ENCODE measurements around the gene HECW1.

HECW1 gene

GRCh38 chr7:43444711-43445578, 332.5 kb downstream of the HECW1 start:
- CTCF ChIA-PET = interaction anchor here (1.5 to 7.3 kb wide), 3 partner anchors 11 to 504 kb away, joined by 3 to 66 read pairs (median 6); no protein-coding TSS in a partner anchor
- WGBS (ENCODE audit: insufficient coverage) = 96% methylated on average over 72 of the region's 72 CpGs
- POLR2A ChIA-PET = no interaction called here
- DNase-seq = no peak
- Histone ChIP-seq H3K4me3 (ENCODE audit: control insufficient read depth in 1 of 7, extremely low read depth in 1 of 7, insufficient read depth in 4 of 7, low read depth in 2 of 7, low read length in 6 of 7) (no peak overlapping the region), H3K27ac (ENCODE audit: insufficient read depth in 1 of 2, low read depth in 1 of 2, low read length in 2 of 2, poor library complexity in 1 of 2, severe bottlenecking in 2 of 2) (no peak overlapping the region), H3K4me1 (ENCODE audit: control extremely low read depth in 1 of 4, control insufficient read depth in 4 of 4, insufficient read depth in 4 of 4, low read length in 3 of 4) (no peaks in the 10 kb centered on the region), H3K36me3 (ENCODE audit: control insufficient read depth in 4 of 4, insufficient read depth in 4 of 4, low read length in 3 of 4) (no peaks in the 10 kb centered on the region), H3K9me3 (ENCODE audit: control extremely low read depth in 1 of 5, control insufficient read depth in 4 of 5, insufficient read depth in 2 of 5, low read depth in 1 of 5, low read length in 4 of 5) (no peaks in the 10 kb centered on the region), H3K27me3 (replicated peaks in 2 of 5; ENCODE audit: control insufficient read depth in 4 of 5, insufficient read depth in 5 of 5, low read length in 4 of 5) (peaks cover 0 to 2% (median 0%) of the 10 kb centered on the region in 5 experiments)

GRCh38 chr7:43449577-43449976, 337.1 kb downstream of the HECW1 start:
- CTCF ChIA-PET = interaction anchor here (0.6 kb wide), 1 partner anchor 419 kb away, joined by 4 read pairs; no protein-coding TSS in a partner anchor
- Histone ChIP-seq H3K4me3 (ENCODE audit: control insufficient read depth in 1 of 7, extremely low read depth in 1 of 7, insufficient read depth in 4 of 7, low read depth in 2 of 7, low read length in 6 of 7) (no peak overlapping the region), H3K27ac (ENCODE audit: insufficient read depth in 1 of 2, low read depth in 1 of 2, low read length in 2 of 2, poor library complexity in 1 of 2, severe bottlenecking in 2 of 2) (no peak overlapping the region), H3K36me3 (ENCODE audit: control insufficient read depth in 4 of 4, insufficient read depth in 4 of 4, low read length in 3 of 4) (no peaks in the 10 kb centered on the region), H3K27me3 (replicated peaks in 2 of 5; ENCODE audit: control insufficient read depth in 4 of 5, insufficient read depth in 5 of 5, low read length in 4 of 5) (peaks cover 0 to 2% (median 0%) of the 10 kb centered on the region in 5 experiments), H3K4me1 (ENCODE audit: control extremely low read depth in 1 of 4, control insufficient read depth in 4 of 4, insufficient read depth in 4 of 4, low read length in 3 of 4) (no peaks in the 10 kb centered on the region), H3K9me3 (ENCODE audit: control extremely low read depth in 1 of 5, control insufficient read depth in 4 of 5, insufficient read depth in 2 of 5, low read depth in 1 of 5, low read length in 4 of 5) (no peaks in the 10 kb centered on the region)
- POLR2A ChIA-PET = no interaction called here
- DNase-seq = no peak
- WGBS (ENCODE audit: insufficient coverage) = 100% methylated on average over 1 of the region's 3 CpGs

- CTCF ChIA-PET = no interaction called here
- Histone ChIP-seq H3K27me3 (replicated peaks in 2 of 5; ENCODE audit: control insufficient read depth in 4 of 5, insufficient read depth in 5 of 5, low read length in 4 of 5) (peaks cover 0 to 2% (median 0%) of the 10 kb centered on the region in 5 experiments), H3K27ac (ENCODE audit: insufficient read depth in 1 of 2, low read depth in 1 of 2, low read length in 2 of 2, poor library complexity in 1 of 2, severe bottlenecking in 2 of 2) (no peak overlapping the region), H3K4me3 (ENCODE audit: control insufficient read depth in 1 of 7, extremely low read depth in 1 of 7, insufficient read depth in 4 of 7, low read depth in 2 of 7, low read length in 6 of 7) (no peak overlapping the region), H3K9me3 (ENCODE audit: control extremely low read depth in 1 of 5, control insufficient read depth in 4 of 5, insufficient read depth in 2 of 5, low read depth in 1 of 5, low read length in 4 of 5) (no peaks in the 10 kb centered on the region), H3K36me3 (ENCODE audit: control insufficient read depth in 4 of 4, insufficient read depth in 4 of 4, low read length in 3 of 4) (no peaks in the 10 kb centered on the region), H3K4me1 (ENCODE audit: control extremely low read depth in 1 of 4, control insufficient read depth in 4 of 4, insufficient read depth in 4 of 4, low read length in 3 of 4) (no peaks in the 10 kb centered on the region)
- no peak for DNase-seq
- WGBS (ENCODE audit: insufficient coverage) = 100% methylated on average over 3 of the region's 3 CpGs
- POLR2A ChIA-PET = no interaction called here
Observed at GRCh38 chr7:43450894-43451293, 338.4 kb downstream of the HECW1 start.

- no peaks in the 10 kb centered on the region for H3K27me3 ChIP-seq (replicated peaks in 2 of 5; ENCODE audit: control insufficient read depth in 4 of 5, insufficient read depth in 5 of 5, low read length in 4 of 5)
- peak overlapping the region in 1 of 7 experiments; percentile 49 for H3K4me3 ChIP-seq (ENCODE audit: control insufficient read depth in 1 of 7, extremely low read depth in 1 of 7, insufficient read depth in 4 of 7, low read depth in 2 of 7, low read length in 6 of 7)
- H3K36me3 ChIP-seq (ENCODE audit: control insufficient read depth in 4 of 4, insufficient read depth in 4 of 4, low read length in 3 of 4) = no peaks in the 10 kb centered on the region
- POLR2A ChIA-PET = interaction anchor here (0.6 kb wide), 1 partner anchor 523 kb away, joined by 4 read pairs; the partner anchor contains the start of genes MRPL32 and PSMA2
- H3K27ac ChIP-seq (ENCODE audit: insufficient read depth in 1 of 2, low read depth in 1 of 2, low read length in 2 of 2, poor library complexity in 1 of 2, severe bottlenecking in 2 of 2) = no peak overlapping the region
- no peaks in the 10 kb centered on the region for H3K9me3 ChIP-seq (ENCODE audit: control extremely low read depth in 1 of 5, control insufficient read depth in 4 of 5, insufficient read depth in 2 of 5, low read depth in 1 of 5, low read length in 4 of 5)
- no peaks in the 10 kb centered on the region for H3K4me1 ChIP-seq (ENCODE audit: control extremely low read depth in 1 of 4, control insufficient read depth in 4 of 4, insufficient read depth in 4 of 4, low read length in 3 of 4)
- 56% methylated on average over 4 of the region's 8 CpGs for WGBS (ENCODE audit: insufficient coverage)
- peak; percentile 50 to 66 (median 64) for DNase-seq
- CTCF ChIA-PET = interaction anchor here (0.5 to 7.4 kb wide), 11 partner anchors 8 to 519 kb away, joined by 3 to 66 read pairs (median 4); partner anchors contain the start of gene STK17A
Observed at GRCh38 chr7:43454936-43455518, 342.6 kb downstream of the HECW1 start.

- DNase-seq = no peak
- ChIA-PET CTCF (interaction anchor here (0.8 to 7.4 kb wide), 5 partner anchors 14 to 243 kb away, joined by 3 to 66 read pairs (median 4); partner anchors contain the start of gene STK17A), POLR2A (no interaction called here)
- 91% methylated on average over 13 of the region's 14 CpGs for WGBS (ENCODE audit: insufficient coverage)
- Histone ChIP-seq H3K27me3 (replicated peaks in 2 of 5; ENCODE audit: control insufficient read depth in 4 of 5, insufficient read depth in 5 of 5, low read length in 4 of 5) (no peaks in the 10 kb centered on the region), H3K36me3 (ENCODE audit: control insufficient read depth in 4 of 4, insufficient read depth in 4 of 4, low read length in 3 of 4) (no peaks in the 10 kb centered on the region), H3K4me3 (ENCODE audit: control insufficient read depth in 1 of 7, extremely low read depth in 1 of 7, insufficient read depth in 4 of 7, low read depth in 2 of 7, low read length in 6 of 7) (no peak overlapping the region), H3K27ac (ENCODE audit: insufficient read depth in 1 of 2, low read depth in 1 of 2, low read length in 2 of 2, poor library complexity in 1 of 2, severe bottlenecking in 2 of 2) (no peak overlapping the region), H3K4me1 (ENCODE audit: control extremely low read depth in 1 of 4, control insufficient read depth in 4 of 4, insufficient read depth in 4 of 4, low read length in 3 of 4) (no peaks in the 10 kb centered on the region), H3K9me3 (ENCODE audit: control extremely low read depth in 1 of 5, control insufficient read depth in 4 of 5, insufficient read depth in 2 of 5, low read depth in 1 of 5, low read length in 4 of 5) (no peaks in the 10 kb centered on the region)
Observed at GRCh38 chr7:43456200-43456599, 343.8 kb downstream of the HECW1 start.

GRCh38 chr7:43458330-43459018, 346.0 kb downstream of the HECW1 start:
- ChIA-PET CTCF (interaction anchor here (1.4 to 7.4 kb wide), 2 partner anchors 17 to 124 kb away, joined by 3 to 66 read pairs; partner anchors contain the start of gene STK17A), POLR2A (no interaction called here)
- no peaks in the 10 kb centered on the region for H3K27me3 ChIP-seq (replicated peaks in 2 of 5; ENCODE audit: control insufficient read depth in 4 of 5, insufficient read depth in 5 of 5, low read length in 4 of 5)
- H3K27ac ChIP-seq (ENCODE audit: insufficient read depth in 1 of 2, low read depth in 1 of 2, low read length in 2 of 2, poor library complexity in 1 of 2, severe bottlenecking in 2 of 2) = no peak overlapping the region
- no peak overlapping the region for H3K4me3 ChIP-seq (ENCODE audit: control insufficient read depth in 1 of 7, extremely low read depth in 1 of 7, insufficient read depth in 4 of 7, low read depth in 2 of 7, low read length in 6 of 7)
- H3K9me3 ChIP-seq (ENCODE audit: control extremely low read depth in 1 of 5, control insufficient read depth in 4 of 5, insufficient read depth in 2 of 5, low read depth in 1 of 5, low read length in 4 of 5) = no peaks in the 10 kb centered on the region
- H3K36me3 ChIP-seq (ENCODE audit: control insufficient read depth in 4 of 4, insufficient read depth in 4 of 4, low read length in 3 of 4) = no peaks in the 10 kb centered on the region
- 86% methylated on average over 3 of the region's 4 CpGs for WGBS (ENCODE audit: insufficient coverage)
- H3K4me1 ChIP-seq (ENCODE audit: control extremely low read depth in 1 of 4, control insufficient read depth in 4 of 4, insufficient read depth in 4 of 4, low read length in 3 of 4) = no peaks in the 10 kb centered on the region
- no peak for DNase-seq

All from common myeloid progenitor, CD34-positive (primary cell).